HG03575 (cell line): ENCODE data around the gene GPR22.

Experiments
- ATAC-seq: cut with Tn5 transposase; IDR thresholded peaks from one replicate; pipeline ENCODE4 v1.9.1; 2021; ENCODE audit not compliant: unreplicated experiment, insufficient number of reproducible peaks, low FRiP score; ENCODE audit errors: extremely low read depth

GPR22 gene

DNA sequence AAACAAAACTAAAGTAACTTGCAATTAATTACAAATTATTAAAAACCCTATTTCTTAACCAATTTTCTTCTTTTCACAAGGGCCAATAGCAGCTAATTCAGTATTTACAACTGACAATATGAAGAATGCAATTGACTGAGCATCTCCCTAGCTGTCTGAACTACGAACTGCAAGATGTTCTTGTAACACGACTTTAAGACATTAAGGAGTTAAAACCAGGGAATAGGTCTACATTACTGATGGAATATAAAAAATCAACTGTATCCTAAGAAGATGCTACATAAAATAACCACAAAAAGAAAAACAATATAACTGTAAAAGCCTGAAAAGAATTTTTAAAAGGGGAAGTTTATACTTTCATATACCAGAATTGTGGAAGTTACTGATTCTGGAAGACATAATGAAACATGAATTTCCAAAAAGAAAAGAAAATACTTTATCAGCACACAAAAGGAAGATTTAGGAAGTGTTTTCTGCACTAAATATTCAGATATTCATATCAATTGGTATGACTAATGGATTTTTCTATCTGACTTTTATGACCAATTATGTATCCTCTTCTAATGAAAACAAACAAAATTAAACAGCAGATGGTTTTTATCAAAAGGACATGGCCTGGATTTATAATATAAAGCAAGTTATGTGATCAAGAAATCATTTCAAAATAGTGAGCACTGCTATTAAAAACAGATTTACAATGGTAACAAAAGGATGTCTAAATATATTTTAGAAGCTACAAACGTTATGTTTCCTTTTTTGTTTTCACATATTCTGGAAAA lies 1.6 kb downstream of the GPR22 start:
- no peak for ATAC-seq

DNA sequence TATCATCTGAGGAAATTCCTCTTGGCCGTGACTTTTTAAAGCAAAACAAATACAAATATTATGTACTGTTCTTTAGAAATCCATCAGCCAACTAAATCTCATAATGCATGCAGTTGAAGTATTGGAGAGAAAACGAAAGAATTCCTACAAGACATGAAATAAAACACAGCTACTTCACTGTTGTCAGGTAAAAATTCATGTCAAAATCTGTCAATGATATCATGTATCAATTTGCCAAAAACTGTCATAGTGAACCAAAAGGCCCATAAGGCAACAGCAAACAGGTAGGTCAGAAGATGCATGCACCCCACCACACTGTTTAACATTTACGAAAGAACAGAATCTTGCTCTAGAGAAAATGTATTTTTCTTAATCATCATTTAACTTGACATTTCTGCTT lies 2.3 kb downstream of the GPR22 start:
- no peak for ATAC-seq

DNA sequence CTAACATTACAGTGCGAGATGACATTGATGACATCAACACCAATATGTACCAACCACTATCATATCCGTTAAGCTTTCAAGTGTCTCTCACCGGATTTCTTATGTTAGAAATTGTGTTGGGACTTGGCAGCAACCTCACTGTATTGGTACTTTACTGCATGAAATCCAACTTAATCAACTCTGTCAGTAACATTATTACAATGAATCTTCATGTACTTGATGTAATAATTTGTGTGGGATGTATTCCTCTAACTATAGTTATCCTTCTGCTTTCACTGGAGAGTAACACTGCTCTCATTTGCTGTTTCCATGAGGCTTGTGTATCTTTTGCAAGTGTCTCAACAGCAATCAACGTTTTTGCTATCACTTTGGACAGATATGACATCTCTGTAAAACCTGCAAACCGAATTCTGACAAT lies 4.3 kb downstream of the GPR22 start:
- ATAC-seq, result no peak

DNA sequence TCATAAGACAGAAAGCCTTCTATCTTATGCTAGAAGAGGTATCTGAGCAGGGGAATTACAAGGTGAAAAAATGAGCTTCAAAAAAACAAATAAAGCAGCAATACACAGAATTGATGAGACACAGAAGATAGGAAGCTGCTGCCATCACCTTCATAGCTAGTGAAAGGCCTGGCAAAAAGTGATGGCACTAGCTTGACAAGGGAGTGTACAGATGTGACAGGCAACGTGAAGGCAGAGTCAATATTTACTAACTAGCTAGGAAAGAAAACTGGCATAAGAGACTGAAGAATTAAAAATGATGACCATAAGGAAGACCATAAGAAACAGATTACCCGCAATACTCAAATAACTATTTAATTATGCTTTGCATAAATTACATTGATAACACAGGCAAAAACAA lies 9.4 kb downstream of the GPR22 start:
- no peak for ATAC-seq

DNA sequence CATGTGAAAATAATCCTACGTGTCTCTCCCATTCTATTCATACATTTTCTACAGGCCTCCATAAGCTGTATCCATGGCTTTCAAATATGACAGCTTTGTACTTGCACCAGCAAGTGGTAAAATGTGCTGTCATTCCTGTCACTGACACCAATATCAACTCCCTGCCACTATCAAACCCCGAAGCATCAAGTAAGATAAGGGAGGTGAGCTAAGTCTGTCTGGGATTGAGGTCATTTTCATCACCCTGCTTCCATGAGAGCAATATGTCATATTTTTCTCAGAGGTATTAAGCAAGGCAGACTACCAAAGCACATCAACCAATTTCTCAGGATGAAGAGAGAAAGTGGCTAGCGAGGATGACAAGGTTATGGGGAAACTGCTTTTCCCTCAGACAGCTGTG lies 11.1 kb downstream of the GPR22 start:
- no peak for ATAC-seq

DNA sequence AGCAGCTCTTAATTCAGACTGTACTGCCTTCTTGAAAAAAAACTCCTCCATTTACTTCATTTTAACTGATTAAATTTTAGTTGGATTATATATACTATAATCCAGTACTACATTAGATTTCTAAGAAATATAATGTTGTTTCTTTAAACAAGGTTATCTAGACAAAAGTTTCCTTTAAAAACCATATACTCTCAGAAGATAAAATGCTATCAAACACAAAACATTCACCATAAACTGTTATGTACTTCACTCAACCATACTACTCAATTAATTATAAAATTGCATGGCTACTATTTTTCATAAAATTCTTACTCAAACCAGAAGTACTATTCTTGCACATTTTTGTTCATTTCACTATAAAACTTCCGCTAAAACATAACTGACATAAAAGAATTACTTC lies 12.7 kb downstream of the GPR22 start:
- no peak for ATAC-seq

DNA sequence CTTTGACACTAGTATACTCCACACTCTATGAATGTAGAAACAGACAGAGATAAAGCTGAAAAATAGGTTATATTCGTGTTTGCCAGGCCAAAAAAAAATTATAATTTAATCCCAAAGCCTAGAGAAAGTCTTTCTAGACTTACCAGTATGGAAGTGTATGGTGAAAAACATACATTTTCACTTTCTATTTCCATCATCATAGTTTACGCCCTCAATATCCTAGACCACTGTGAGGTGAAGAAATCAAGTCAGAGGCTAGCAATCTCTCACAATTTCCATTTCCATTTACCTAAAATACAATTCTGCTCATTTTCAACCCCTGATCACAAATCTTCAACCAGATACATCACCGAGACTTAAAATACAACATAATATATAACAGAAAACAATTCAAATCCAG lies 16.2 kb downstream of the GPR22 start:
- ATAC-seq, result no peak

DNA sequence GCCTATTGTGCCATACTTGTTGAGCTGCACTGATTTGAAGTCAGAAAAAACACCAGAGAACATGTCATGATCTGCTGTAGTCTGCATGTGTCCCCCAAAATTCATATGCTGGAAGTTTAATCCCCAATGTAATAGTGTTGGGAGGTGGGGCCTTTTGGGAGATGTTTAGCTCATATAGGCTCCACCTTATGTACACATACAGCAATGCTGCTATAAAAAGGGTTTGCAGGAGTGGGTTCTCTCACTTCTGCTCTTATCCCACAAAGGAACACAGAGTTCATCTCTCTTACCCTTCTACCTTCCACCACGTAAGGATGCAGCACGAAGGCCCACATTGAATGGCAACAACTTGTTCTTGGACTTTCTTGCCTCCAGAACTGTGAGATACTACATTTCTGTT lies 23.0 kb downstream of the GPR22 start:
- no peak for ATAC-seq

DNA sequence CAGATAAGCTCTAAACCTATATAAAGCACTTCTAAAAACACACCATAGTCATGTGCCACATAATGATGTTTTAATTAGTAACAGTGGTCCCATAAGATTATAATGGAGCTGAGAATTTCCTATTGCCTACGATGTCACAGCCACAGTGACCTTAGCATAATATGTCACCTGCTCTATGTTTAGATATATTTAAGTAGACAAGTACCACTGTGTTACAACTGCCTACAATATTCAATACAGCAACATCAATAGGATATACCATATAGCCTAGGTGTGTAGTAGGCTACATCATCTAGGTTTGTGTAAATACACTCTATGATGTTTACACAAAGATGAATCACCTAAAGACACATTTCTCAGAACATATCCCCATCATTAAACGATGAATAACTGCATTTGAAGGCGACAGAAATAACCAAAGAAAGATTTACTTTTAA lies 24.5 kb downstream of the GPR22 start:
- no peak for ATAC-seq

DNA sequence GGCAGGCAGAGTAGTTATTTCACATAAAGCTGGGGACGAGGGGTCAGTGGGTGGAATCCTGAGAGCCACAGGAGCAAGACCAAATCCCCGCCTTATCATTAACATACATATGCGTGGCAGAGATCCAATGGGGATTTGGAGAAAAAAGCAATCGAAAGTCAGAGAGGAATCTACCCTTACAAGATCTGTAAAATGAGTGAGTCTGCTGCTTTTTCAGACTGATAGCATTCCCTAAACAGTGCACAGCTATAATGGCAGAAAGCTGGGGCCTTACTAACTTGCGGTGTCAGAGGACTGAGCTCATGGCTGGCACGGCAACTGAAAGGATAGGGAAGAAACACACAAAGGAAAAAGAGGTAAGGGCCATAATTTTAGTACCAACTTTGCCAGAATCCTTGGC lies 25.0 kb downstream of the GPR22 start:
- no peak for ATAC-seq

DNA sequence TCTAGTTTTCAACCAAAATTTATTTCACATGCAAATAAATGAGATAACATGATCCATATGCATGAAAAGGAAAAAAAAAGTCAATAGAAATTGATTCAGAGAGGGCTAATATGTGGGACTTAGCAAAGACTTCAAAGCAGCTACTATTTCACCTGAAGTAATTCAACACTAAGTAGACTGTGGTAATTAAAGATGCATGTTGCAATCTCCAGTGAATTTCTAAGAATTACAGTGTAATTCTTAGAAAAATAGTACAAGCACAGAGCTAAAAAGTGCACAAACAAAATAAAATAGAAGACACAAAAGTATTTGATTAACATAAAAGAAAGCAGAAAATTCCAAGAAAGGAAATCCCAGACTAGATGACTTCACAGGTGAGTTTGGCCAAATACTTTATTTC lies 25.7 kb downstream of the GPR22 start:
- ATAC-seq, result no peak

DNA sequence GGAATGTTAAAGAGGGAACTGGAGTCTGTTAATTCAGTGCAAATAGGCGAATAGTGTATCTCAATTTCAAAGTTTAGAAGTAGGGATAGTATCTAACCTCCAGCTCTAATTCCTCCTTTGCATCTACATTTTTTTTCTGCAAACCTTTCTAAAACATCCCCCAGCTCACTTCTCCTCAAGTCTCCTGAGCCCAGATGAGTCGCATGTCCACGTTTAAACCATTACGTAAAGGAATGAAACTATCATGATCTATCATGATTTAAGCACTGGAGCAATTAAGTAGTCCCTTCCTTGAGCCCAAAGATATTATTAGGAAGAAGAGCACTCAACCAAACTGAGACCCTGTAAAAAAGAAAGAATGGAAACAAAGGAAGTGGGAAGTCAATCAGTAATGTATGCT lies 29.9 kb downstream of the GPR22 start:
- ATAC-seq, result no peak

DNA sequence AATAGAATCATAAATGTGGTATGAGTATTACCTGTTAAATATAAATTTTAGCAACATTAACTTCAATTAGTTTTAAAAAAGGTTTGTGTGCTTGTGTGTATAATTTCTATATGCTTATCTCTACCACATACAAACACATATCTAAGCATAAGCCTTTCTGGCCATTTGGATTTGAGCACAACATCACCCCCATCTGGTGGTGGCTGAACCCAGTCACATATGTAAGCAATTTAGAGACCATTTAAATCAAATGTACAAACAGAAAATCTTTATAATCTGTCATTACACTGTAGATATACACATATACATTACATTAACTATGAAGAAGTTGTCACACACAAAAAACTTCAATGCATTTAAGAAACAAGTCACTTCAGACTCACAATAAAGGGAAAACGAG lies 31.7 kb downstream of the GPR22 start:
- ATAC-seq, result no peak

DNA sequence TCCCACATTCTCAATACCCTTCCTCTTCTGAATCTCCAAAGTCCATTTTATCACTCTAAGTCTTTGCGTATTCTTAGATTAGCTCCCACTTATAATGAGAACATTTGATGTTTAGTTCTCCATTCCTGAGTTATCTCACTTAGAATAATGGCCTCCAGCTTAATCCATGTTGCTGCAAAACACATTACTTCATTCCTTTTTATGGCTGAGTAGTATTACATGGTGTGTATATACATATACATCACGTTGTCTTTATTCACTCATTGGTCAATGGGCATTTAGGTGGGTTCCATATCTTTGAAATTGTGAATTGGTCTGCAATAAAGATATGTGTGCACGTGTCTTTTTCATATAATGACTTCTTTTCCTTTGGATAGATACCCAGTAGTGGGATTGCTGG lies 32.3 kb downstream of the GPR22 start:
- ATAC-seq, result no peak

DNA sequence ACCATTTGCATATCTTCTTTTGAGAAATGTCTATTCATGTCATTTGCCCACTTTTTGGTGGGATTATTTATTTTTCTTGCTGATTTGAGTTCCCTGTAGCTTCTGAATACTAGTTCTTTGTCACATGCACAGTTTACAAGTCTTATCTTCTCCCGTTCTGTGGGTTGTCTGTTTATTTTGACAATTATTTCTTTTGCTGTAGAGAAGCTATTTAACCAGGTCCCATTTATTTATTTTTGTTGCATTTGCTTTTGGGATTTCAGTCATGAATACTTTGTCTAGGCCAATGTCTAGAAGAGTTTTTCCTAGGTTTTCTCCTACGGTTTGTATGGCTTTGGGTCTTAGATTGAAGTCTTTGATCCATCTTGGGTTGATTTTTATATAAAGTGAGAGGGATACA lies 32.9 kb downstream of the GPR22 start:
- no peak for ATAC-seq

DNA sequence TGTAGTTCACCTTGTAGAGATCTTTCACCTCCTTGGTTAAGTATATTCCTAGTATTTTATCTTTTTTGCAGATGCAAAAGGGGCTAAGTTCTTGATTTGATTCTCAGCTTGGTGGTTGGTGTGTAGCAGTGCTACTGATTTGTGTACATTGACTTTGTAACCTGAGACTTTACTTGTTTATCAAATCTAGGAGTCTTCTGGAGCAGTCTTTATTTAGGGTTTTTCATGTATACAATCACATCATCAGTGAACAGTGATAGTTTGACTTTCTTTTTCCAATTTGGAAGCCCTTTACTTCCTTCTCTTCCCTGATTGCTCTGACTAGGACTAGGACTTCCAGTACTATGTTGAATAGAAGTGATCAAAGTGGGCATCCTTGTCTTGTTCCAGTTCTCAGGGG lies 33.8 kb downstream of the GPR22 start:
- no peak for ATAC-seq

DNA sequence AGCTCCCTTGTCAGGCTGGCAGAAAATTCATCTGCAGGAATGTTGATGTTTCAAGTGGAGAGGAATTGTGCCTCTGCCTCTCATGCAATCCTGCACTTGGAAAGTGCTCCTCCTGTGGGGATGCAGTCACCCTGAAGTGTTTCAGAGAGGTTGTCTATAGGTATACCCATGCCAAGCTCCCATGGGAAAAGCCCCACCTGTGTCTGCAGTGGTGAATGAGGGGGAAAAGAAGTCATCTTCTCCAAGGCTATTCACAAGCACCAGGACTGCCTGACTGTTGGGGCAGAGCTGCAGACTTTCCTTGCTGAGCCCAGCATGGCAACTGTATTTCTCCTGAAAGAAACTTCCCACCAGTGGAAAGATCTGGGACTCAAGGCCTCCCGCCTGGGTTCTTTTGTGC lies 35.5 kb downstream of the GPR22 start:
- ATAC-seq, result no peak

DNA sequence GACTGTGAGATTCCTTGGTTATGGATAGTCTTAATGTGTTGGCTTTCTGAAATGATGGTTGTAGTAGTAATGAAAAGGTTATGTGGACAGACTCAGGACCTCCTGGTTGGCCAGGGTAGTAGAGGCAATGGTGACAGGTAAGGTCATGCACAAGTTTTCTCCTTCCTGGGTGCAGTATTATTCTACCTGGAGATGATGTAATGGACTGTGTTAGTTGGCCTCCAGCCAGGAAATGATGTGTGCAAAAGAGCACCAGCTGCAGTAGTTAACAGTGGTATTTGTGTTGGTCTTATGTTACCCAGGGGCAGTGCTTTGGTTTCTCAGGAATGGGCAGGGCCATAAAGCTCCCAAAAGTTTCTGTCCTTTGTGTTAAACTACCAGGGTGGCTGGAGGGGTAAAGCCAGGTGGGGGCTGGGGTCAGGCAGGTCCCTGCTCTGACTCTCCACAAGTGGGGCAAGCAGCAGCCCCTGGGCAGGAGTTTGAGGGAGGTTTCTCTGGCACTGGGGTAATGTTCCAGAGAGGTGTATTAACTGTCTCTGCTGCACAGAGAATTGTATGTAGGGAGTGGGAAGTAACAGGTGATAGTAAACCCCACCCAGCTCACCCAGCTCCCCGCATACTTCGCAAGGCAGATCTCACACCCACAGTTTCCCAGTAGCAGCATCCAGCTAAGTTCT lies 36.3 kb downstream of the GPR22 start:
- ATAC-seq, result no peak

DNA sequence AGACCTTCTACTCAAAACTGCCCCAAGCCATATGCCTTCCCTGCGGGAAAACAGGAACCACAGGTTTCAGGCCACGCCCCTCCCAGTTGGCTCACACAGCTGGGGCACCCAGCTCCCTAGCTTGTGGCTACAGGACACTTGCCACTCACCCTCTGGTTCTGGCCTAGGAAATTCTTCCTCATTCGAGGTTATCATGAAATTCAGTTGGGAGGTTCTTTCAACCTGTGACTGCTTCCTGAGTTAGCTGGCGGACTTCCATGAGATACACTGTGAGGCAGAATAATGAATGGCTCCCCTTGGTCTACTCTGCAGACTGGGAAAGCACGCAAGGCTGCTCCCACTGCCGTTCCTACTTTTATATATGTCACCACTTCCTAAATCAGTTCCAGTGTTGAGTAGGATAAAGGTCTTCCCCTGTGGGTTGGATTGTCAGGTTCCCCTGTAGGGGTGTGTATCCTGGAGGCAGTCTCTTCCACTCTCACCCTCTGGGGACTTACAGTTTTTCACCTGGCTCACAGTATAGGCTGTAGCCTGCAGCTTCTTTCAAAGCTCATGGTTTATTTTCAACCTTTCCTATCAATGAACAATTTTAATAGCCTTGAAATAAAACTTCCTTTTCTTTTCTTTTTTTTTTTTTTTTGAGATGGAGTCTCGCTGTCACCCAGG lies 37.0 kb downstream of the GPR22 start:
- ATAC-seq, result no peak
